ENCODE results near the gene RIT1. TPM values are rescaled to one million over a fixed set of nuclear protein-coding genes. Genes with fewer than 3 reads are reported as not detected.
A peak's percentile ranks its signal among the peaks of the same experiment; 100 is the strongest.

The RIT1 gene
- total and polyA plus RNA-seq, 2 of the 13 experiments (the other 11 are each of a cell fraction or from before 2014, with no cell fraction given), result 12.2 to 32.2 TPM

DNA sequence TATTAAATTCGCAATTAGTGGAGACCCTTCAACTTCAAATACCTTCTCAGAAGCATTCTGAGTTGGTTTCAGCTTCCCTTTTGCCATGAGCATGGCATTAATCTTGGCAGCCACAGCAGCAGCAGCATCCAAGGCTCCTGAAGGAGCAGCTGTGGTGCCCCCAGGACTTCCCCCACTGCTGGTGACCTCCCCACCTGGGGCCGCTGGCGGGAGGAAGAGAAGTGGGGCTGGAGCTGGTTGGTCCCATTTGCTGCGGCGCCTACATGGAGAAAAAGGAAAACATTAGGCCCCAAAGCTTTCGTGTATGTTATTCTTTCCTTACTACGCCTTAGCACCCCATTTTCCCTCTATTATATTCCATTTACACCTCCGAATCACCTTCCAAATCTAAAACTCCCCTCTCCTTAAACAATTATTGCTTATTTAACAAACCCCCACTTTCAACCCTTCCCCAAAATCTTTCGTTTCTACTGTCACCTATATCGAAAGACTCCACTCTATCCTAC, 22.5 kb upstream of the RIT1 start:
- no peak for DNase-seq (ENCODE audit: low spot score)
- BruUV-seq (replicated peaks), result no TSS peak
- WGBS (ENCODE audit: low lambda C conversion rate), result 3% methylated on average over 9 of the region's 10 CpGs
- H4K20me1 ChIP-seq (ENCODE audit: insufficient read depth, low read length), result peaks cover 26% of the 10 kb centered on the region; the same call in 1 of the 2 replicates
- H3K4me2 ChIP-seq (ENCODE audit: low read depth, low read length), result peak overlapping the region; percentile 95
- H3K9me3 ChIP-seq (ENCODE audit: low read length), result no peaks in the 10 kb centered on the region
- in situ Hi-C loops (cut with HindIII; ENCODE audit: extremely low pct_ligation_motif_present, low pct_unique_long_range_greater_than_20kb) (loop anchor here (10.0 kb wide), 1 partner anchor 51 kb away; no protein-coding TSS in a partner anchor), intact Hi-C loops (cut with micrococcal nuclease; ENCODE audit: unreplicated experiment) (no loop called here)
- no peak overlapping the region for H2AFZ ChIP-seq (ENCODE audit: low read length)
- CTCF ChIA-PET (ENCODE audit: low intra/inter-chr PET ratio, low total read pairs), result no interaction called here
- POLR2A ChIA-PET, result interaction anchor here (0.8 to 3.5 kb wide), 22 partner anchors 9 to 279 kb away, joined by 3 to 55 read pairs (median 5); partner anchors contain the start of genes ARHGEF2 and PMF1
- peaks cover 50% of the 10 kb centered on the region for H3K79me2 ChIP-seq (ENCODE audit: insufficient read depth, low read length)
- H3K4me1 ChIP-seq (ENCODE audit: insufficient read depth, low read length), result peaks cover 56% of the 10 kb centered on the region
- ATAC-seq, result peak; percentile 17; the same call in 1 of the 3 replicates
- peak overlapping the region; percentile 96 for H3K27ac ChIP-seq (ENCODE audit: extremely low read length, insufficient read depth, low read length)
- no peak for FAIRE-seq
- H3K9ac ChIP-seq (ENCODE audit: insufficient read depth, low read depth, low read length), result peak overlapping the region; percentile 92
- H3K36me3 ChIP-seq (replicated peaks in 1 of 2; ENCODE audit: control insufficient read depth in 1 of 2, insufficient read depth in 2 of 2, low read length in 2 of 2), result peaks cover 3 to 36% of the 10 kb centered on the region in 2 experiments; a peak in 4 of 5 replicates
- H3K4me3 ChIP-seq (replicated peaks in 1 of 3; ENCODE audit: insufficient read depth in 1 of 3, low read depth in 2 of 3, low read length in 3 of 3), result peak overlapping the region; percentile 83 to 98 (median 97)
- no peaks in the 10 kb centered on the region; a peak in 1 of 5 replicates for H3K27me3 ChIP-seq (ENCODE audit: control insufficient read depth in 1 of 2, insufficient read depth in 2 of 2, low read length in 2 of 2)
- TF ChIP-seq SP2 (CRISPR knock-in tag; IDR thresholded peaks at IDR 0.05), result no peak
- no peak for TF ChIP-seq PHF20 (CRISPR knock-in tag; IDR thresholded peaks at IDR 0.05)
- TF ChIP-seq, protein P1, sequence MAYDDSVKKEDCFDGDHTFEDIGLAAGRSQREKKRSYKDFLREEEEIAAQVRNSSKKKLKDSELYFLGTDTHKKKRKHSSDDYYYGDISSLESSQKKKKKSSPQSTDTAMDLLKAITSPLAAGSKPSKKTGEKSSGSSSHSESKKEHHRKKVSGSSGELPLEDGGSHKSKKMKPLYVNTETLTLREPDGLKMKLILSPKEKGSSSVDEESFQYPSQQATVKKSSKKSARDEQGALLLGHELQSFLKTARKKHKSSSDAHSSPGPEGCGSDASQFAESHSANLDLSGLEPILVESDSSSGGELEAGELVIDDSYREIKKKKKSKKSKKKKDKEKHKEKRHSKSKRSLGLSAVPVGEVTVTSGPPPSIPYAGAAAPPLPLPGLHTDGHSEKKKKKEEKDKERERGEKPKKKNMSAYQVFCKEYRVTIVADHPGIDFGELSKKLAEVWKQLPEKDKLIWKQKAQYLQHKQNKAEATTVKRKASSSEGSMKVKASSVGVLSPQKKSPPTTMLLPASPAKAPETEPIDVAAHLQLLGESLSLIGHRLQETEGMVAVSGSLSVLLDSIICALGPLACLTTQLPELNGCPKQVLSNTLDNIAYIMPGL (CRISPR knock-in tag; IDR thresholded peaks at IDR 0.05; ENCODE audit: borderline replicate concordance in 1 of 2, low read depth in 1 of 2), result no peak
- TF ChIP-seq NFYC (CRISPR knock-in tag; IDR thresholded peaks at IDR 0.05), result no peak
- TF ChIP-seq, protein P2, sequence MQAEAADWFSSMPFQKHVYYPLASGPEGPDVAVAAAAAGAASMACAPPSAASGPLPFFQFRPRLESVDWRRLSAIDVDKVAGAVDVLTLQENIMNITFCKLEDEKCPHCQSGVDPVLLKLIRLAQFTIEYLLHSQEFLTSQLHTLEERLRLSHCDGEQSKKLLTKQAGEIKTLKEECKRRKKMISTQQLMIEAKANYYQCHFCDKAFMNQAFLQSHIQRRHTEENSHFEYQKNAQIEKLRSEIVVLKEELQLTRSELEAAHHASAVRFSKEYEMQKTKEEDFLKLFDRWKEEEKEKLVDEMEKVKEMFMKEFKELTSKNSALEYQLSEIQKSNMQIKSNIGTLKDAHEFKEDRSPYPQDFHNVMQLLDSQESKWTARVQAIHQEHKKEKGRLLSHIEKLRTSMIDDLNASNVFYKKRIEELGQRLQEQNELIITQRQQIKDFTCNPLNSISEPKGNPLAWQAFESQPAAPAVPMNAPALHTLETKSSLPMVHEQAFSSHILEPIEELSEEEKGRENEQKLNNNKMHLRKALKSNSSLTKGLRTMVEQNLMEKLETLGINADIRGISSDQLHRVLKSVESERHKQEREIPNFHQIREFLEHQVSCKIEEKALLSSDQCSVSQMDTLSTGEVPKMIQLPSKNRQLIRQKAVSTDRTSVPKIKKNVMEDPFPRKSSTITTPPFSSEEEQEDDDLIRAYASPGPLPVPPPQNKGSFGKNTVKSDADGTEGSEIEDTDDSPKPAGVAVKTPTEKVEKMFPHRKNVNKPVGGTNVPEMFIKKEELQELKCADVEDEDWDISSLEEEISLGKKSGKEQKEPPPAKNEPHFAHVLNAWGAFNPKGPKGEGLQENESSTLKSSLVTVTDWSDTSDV (CRISPR knock-in tag; IDR thresholded peaks at IDR 0.05), result no peak
- TF ChIP-seq, protein P3, sequence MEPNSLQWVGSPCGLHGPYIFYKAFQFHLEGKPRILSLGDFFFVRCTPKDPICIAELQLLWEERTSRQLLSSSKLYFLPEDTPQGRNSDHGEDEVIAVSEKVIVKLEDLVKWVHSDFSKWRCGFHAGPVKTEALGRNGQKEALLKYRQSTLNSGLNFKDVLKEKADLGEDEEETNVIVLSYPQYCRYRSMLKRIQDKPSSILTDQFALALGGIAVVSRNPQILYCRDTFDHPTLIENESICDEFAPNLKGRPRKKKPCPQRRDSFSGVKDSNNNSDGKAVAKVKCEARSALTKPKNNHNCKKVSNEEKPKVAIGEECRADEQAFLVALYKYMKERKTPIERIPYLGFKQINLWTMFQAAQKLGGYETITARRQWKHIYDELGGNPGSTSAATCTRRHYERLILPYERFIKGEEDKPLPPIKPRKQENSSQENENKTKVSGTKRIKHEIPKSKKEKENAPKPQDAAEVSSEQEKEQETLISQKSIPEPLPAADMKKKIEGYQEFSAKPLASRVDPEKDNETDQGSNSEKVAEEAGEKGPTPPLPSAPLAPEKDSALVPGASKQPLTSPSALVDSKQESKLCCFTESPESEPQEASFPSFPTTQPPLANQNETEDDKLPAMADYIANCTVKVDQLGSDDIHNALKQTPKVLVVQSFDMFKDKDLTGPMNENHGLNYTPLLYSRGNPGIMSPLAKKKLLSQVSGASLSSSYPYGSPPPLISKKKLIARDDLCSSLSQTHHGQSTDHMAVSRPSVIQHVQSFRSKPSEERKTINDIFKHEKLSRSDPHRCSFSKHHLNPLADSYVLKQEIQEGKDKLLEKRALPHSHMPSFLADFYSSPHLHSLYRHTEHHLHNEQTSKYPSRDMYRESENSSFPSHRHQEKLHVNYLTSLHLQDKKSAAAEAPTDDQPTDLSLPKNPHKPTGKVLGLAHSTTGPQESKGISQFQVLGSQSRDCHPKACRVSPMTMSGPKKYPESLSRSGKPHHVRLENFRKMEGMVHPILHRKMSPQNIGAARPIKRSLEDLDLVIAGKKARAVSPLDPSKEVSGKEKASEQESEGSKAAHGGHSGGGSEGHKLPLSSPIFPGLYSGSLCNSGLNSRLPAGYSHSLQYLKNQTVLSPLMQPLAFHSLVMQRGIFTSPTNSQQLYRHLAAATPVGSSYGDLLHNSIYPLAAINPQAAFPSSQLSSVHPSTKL (CRISPR knock-in tag; IDR thresholded peaks at IDR 0.05), result no peak
- TF ChIP-seq, protein P4, sequence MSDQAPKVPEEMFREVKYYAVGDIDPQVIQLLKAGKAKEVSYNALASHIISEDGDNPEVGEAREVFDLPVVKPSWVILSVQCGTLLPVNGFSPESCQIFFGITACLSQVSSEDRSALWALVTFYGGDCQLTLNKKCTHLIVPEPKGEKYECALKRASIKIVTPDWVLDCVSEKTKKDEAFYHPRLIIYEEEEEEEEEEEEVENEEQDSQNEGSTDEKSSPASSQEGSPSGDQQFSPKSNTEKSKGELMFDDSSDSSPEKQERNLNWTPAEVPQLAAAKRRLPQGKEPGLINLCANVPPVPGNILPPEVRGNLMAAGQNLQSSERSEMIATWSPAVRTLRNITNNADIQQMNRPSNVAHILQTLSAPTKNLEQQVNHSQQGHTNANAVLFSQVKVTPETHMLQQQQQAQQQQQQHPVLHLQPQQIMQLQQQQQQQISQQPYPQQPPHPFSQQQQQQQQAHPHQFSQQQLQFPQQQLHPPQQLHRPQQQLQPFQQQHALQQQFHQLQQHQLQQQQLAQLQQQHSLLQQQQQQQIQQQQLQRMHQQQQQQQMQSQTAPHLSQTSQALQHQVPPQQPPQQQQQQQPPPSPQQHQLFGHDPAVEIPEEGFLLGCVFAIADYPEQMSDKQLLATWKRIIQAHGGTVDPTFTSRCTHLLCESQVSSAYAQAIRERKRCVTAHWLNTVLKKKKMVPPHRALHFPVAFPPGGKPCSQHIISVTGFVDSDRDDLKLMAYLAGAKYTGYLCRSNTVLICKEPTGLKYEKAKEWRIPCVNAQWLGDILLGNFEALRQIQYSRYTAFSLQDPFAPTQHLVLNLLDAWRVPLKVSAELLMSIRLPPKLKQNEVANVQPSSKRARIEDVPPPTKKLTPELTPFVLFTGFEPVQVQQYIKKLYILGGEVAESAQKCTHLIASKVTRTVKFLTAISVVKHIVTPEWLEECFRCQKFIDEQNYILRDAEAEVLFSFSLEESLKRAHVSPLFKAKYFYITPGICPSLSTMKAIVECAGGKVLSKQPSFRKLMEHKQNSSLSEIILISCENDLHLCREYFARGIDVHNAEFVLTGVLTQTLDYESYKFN (CRISPR knock-in tag; conservative IDR thresholded peaks at IDR 0.05), result no peak
- TF ChIP-seq DPF2 (CRISPR knock-in tag; IDR thresholded peaks at IDR 0.05; ENCODE audit: borderline replicate concordance, low read depth), result no peak
- no peak for TF ChIP-seq RORA (CRISPR knock-in tag; IDR thresholded peaks at IDR 0.05)
